RWPE2 (cell line): ENCODE measurements around the gene RPTOR.

ENCODE experiments used
- ATAC-seq: fragments of 200-7000 bp; cut with Tn5 transposase; 3 replicates; pipeline ENCODE4 v1.9.1; 2021; ENCODE audit warnings: low read depth
- DNase-seq: peaks from one replicate; pipeline ENCODE4 v3.0.0-alpha.2; 2020; ENCODE audit warnings: low spot score
- H3K27ac ChIP-seq: fragments of 450-650 bp; 2 replicates; pipeline ENCODE4 v1.5.1; 2017; ENCODE audit warnings: mild to moderate bottlenecking; ENCODE audit not compliant: poor library complexity, severe bottlenecking
- H3K27me3 ChIP-seq: fragments of 250-450 bp; sonication (Bioruptor Pico); 2 replicates; pipeline ENCODE4 v1.5.1; 2021; ENCODE audit warnings: mild to moderate bottlenecking, moderate library complexity; ENCODE audit not compliant: insufficient read depth, poor library complexity, severe bottlenecking
- H3K36me3 ChIP-seq: fragments of 250-450 bp; sonication (Bioruptor Pico); 2 replicates; pipeline ENCODE4 v1.5.1; 2020; ENCODE audit warnings: low read depth, mild to moderate bottlenecking, moderate library complexity
- H3K4me1 ChIP-seq: fragments of 250-450 bp; sonication (Bioruptor Pico); 2 replicates; pipeline ENCODE4 v1.5.1; 2021; ENCODE audit warnings: mild to moderate bottlenecking, moderate library complexity; ENCODE audit not compliant: insufficient read depth, poor library complexity, severe bottlenecking
- H3K4me3 ChIP-seq: fragments of 250-450 bp; sonication (Bioruptor Pico); 2 replicates; pipeline ENCODE4 v1.5.1; 2021; ENCODE audit warnings: mild to moderate bottlenecking, moderate library complexity; ENCODE audit not compliant: severe bottlenecking
- H3K9me3 ChIP-seq: fragments of 250-450 bp; sonication (Bioruptor Pico); 2 replicates; pipeline ENCODE4 v1.5.1; 2021; ENCODE audit warnings: mild to moderate bottlenecking, moderate library complexity; ENCODE audit not compliant: severe bottlenecking
- TF ChIP-seq, protein P1 (sequence below): fragments of 450-650 bp; IDR thresholded peaks from one replicate; pipeline ENCODE4 v1.5.1; 2017; ENCODE audit warnings: mild to moderate bottlenecking, moderate library complexity; ENCODE audit not compliant: poor library complexity, severe bottlenecking

The RPTOR gene

DNA sequence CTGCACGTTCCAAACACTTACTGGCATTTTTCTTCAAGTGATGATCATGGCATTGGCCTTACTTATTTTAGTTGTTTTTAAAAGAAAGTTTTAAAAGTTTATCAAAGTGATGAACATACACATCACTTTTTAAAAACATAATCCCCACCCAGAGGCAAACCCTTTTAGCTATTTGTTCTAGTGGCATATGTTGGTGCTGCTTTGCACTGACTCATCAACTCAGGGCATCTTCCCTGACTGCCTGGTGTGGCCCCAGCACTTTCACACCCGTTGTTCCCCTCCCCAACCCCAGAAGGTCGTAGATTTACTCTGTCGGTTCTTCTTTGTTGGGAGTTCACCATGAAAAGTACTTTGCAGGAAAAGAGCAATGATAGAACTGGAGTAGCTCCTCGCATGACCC, 161.3 kb downstream of the RPTOR start:
- no peak for DNase-seq
- no peak for ATAC-seq
- Histone ChIP-seq H3K9me3 (no peaks in the 10 kb centered on the region), H3K4me3 (no peak overlapping the region), H3K36me3 (0 out of 2 replicates have a peak, but pooled peaks cover 3% of the 10 kb centered on the region), H3K27me3 (no peaks in the 10 kb centered on the region), H3K4me1 (peaks cover 11% of the 10 kb centered on the region), H3K27ac (no peak overlapping the region)
- TF ChIP-seq, protein P1, sequence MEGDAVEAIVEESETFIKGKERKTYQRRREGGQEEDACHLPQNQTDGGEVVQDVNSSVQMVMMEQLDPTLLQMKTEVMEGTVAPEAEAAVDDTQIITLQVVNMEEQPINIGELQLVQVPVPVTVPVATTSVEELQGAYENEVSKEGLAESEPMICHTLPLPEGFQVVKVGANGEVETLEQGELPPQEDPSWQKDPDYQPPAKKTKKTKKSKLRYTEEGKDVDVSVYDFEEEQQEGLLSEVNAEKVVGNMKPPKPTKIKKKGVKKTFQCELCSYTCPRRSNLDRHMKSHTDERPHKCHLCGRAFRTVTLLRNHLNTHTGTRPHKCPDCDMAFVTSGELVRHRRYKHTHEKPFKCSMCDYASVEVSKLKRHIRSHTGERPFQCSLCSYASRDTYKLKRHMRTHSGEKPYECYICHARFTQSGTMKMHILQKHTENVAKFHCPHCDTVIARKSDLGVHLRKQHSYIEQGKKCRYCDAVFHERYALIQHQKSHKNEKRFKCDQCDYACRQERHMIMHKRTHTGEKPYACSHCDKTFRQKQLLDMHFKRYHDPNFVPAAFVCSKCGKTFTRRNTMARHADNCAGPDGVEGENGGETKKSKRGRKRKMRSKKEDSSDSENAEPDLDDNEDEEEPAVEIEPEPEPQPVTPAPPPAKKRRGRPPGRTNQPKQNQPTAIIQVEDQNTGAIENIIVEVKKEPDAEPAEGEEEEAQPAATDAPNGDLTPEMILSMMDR, result no peak

DNA sequence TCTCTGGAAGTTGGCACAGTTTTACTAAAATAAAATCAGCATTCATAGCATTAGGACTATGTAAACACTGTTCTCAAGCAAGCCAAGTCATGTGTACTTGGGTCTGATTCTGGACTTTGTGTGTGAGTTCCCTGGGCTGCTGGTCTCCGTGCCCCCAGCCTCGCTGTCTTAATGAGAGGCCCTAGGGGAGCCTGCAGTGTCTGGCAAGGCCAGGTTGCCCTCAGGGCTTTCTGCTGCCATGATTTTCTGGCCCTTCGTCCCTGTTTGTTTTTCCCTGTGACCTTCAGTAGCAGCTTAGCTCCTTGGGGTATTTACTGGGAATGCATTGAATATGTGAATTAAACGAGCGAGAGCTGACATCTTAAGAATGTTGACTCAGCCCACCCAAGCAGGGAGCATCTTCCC, 161.8 kb downstream of the RPTOR start:
- ATAC-seq, result no peak
- Histone ChIP-seq H3K27me3 (no peaks in the 10 kb centered on the region), H3K36me3 (0 out of 2 replicates have a peak, but pooled peaks cover 3% of the 10 kb centered on the region), H3K4me3 (no peak overlapping the region), H3K27ac (no peak overlapping the region), H3K4me1 (peaks cover 11% of the 10 kb centered on the region), H3K9me3 (no peaks in the 10 kb centered on the region)
- TF ChIP-seq, protein P1, result no peak
- DNase-seq, result no peak

DNA sequence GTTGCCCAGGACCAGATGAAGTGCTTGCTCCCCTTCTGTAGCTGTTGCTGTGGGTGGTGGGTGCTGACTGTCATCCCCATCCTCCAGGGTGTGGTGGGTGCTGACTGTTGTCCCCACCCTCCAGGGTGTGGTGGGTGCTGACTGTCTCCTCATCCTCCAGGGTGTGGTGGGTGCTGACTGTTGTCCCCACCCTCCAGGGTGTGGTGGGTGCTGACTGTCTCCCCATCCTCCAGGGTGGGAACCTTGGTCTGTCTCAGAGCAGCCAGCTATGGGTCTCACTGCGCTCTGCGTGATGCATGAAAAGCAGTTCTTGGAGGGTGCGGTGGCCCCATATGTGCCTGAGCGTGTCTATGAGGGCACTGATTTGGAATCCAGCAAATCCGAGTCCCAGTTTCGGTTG, 163.8 kb downstream of the RPTOR start:
- no peak overlapping the region for H3K4me3 ChIP-seq
- H3K27me3 ChIP-seq, result no peaks in the 10 kb centered on the region
- H3K9me3 ChIP-seq, result no peaks in the 10 kb centered on the region
- H3K36me3 ChIP-seq, result 0 out of 2 replicates have a peak, but pooled peaks cover 3% of the 10 kb centered on the region
- H3K27ac ChIP-seq, result no peak overlapping the region
- DNase-seq, result no peak
- TF ChIP-seq, protein P1, result no peak
- H3K4me1 ChIP-seq, result peaks cover 11% of the 10 kb centered on the region
- ATAC-seq, result no peak

DNA sequence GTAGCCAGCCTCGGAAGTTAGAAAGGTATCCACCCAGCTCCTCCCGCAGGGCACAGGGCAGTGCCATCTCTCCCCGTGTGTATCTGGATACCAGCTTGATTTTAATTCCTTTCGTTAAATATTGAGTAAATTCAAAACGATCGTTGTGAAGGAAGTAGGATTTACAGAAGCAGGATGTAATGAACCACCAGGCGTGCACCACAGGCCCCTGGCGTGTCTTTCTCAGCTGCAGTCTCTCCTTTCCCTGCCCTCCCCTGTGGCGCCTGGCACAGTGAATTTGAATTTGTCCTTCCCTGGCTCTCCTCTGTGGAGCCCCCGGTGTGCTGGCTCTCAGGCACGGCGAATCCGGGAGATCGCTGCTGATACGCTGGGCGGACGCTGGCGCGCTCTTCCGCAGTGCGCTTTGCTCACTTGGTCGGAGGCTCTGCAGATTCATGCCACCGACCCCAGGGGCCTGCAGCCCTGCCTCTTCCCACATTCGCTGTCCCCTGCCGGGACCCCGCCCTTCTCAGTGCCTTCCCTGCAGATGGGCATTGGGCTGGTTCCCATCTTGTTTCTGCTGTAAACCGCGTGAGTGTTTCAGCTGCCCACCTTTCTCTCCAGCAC, 164.6 kb downstream of the RPTOR start:
- H3K36me3 ChIP-seq, result peaks cover 6% of the 10 kb centered on the region; the same call in 1 of the 2 replicates
- H3K27ac ChIP-seq, result no peak overlapping the region
- DNase-seq, result no peak
- ATAC-seq, result no peak
- peaks cover 10% of the 10 kb centered on the region for H3K4me1 ChIP-seq
- no peak overlapping the region for H3K4me3 ChIP-seq
- no peaks in the 10 kb centered on the region for H3K9me3 ChIP-seq
- TF ChIP-seq, protein P1, result no peak
- H3K27me3 ChIP-seq, result no peaks in the 10 kb centered on the region

DNA sequence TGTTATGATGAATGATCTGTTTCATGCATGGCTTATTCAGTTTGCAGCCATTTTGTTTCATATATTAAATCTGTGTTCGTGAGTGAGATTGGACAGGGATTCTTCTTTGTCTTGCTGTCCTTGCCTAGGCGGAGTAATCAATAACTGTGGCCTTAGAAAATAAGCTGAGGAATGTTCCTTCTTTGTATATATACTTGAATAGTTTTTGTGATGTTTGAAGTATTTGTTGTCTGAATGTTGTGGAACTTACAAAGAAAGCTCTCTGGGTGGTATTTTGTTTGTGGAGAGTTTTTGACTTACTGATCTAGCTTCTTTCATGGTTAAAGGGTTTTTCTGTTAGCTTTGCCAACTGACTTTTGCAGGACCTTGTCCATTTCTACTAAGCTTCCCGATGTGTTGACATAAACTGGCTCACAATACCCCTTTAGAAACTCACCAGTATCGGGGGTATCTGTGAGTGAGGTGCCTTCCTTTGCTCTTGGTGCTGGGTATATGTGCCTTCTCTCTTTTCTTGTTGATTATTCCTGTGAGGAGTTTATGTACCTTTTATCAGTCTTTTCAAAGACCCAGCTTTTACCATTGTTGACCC, 166.2 kb downstream of the RPTOR start:
- TF ChIP-seq, protein P1, result no peak
- H3K4me3 ChIP-seq, result no peak overlapping the region
- no peaks in the 10 kb centered on the region for H3K27me3 ChIP-seq
- peaks cover 2% of the 10 kb centered on the region for H3K4me1 ChIP-seq
- ATAC-seq, result no peak
- peaks cover 8% of the 10 kb centered on the region for H3K36me3 ChIP-seq
- H3K9me3 ChIP-seq, result peaks cover 2% of the 10 kb centered on the region
- no peak overlapping the region for H3K27ac ChIP-seq
- DNase-seq, result no peak
